OCI-LY1 (cell line): ENCODE results near the gene DAAM1.

Experiments used
- CTCF ChIP-seq: fragments of 200-600 bp; sonication (generic), shearing (Covaris generic); IDR thresholded peaks from 2 replicates; pipeline ENCODE4 v1.5.1; 2017; ENCODE audit warnings: mild to moderate bottlenecking, antibody characterized with exemption, low read length, moderate library complexity, mixed read lengths
- EZH2 ChIP-seq: fragments of 200-600 bp; sonication (generic), shearing (Covaris generic); IDR thresholded peaks from 2 replicates; pipeline ENCODE4 v1.8.0; 2017; ENCODE audit warnings: borderline replicate concordance, mixed run types, mild to moderate bottlenecking, antibody characterized with exemption, low read length, moderate library complexity, mixed read lengths

DNA sequence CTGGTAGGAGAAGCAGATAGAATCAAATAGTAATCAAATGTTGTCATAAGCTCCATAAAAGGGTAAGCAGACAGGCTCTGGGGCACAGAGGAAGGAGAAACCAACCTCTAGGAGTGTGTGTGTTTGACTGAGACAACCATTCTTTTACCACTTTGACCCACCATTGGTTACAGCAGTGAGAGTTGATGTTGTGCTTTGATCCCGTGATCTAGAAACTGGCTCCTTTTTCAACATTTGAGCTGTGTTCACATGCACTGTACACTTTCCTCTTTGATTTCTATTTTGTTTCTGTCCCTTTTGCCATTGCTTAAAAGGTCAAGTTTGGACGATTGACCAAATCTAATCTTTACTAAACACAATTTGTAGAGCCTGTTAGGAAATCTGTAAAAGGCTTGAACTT is 108.0 kb downstream of the DAAM1 start:
- TF ChIP-seq EZH2: no peak
- no peak for TF ChIP-seq CTCF
